ENCODE results near the gene CDX1. TPM values are rescaled to one million over a fixed set of nuclear protein-coding genes. Genes with fewer than 3 reads are reported as not detected.

The CDX1 gene
- total RNA-seq, 4 donors from 2014 or later: 1.5 TPM; not detected in 3

GRCh38 chr5:150129813-150130492 lies 36.6 kb upstream of the CDX1 start:
- intact Hi-C loops (cut with DNase I; ENCODE audit: low total_unique reads) (loop anchor here (1.0 to 10.0 kb wide), 3 partner anchors 88 to 225 kb away; partner anchors contain the start of gene TCOF1), in situ Hi-C loops (cut with MboI; ENCODE audit: low sequenced_read_pairs in 4 of 4) (no loop called here)
- peak overlapping the region in 3 of 4 donors; percentile 25 to 76 (median 30) for H3K27ac ChIP-seq
- DNase-seq (peak; percentile 44 to 70), ATAC-seq (peak; percentile 67 to 91)
- peak overlapping the region; percentile 17 to 49 (median 32) for H3K4me3 ChIP-seq
- no peaks in the 10 kb centered on the region for H3K36me3 ChIP-seq
- no peaks in the 10 kb centered on the region for H3K27me3 ChIP-seq
- H3K4me1 ChIP-seq: peaks cover 0 to 10% of the 10 kb centered on the region in 2 donors
- TF ChIP-seq POLR2A (IDR thresholded peaks at IDR 0.05) (no peak), CTCF (IDR thresholded peaks at IDR 0.05 in 4 of 5, conservative IDR thresholded peaks at IDR 0.05 in 1 of 5) (peak; percentile 84 to 93 (median 87))
- H3K9me3 ChIP-seq: no peaks in the 10 kb centered on the region

DNA sequence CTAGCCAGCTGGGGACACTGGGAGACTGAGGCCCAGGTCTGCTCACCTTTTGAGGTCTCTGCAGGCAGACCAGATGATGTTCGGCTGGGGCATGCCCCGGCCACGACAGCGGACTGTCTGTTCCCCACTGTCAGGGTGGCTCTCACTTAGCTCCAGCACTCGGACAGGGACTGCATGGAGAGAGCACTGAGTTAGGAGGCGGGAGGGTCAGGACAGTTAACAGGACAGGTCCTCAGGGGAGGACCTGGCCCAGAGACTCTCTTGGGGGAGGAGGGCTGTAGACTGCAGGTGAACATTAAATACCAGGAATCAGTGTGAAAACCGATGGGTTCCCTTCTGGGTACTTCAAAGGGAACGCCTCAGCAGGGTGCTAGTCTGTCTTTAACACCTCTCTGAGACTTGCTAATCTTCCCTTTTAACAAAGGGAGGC lies 36.1 kb upstream of the CDX1 start:
- TF ChIP-seq POLR2A (IDR thresholded peaks at IDR 0.05): no peak
- no peak for TF ChIP-seq CTCF (IDR thresholded peaks at IDR 0.05 in 4 of 5, conservative IDR thresholded peaks at IDR 0.05 in 1 of 5)
- Histone ChIP-seq H3K36me3 (no peaks in the 10 kb centered on the region), H3K4me1 (peaks cover 0 to 10% of the 10 kb centered on the region in 2 donors), H3K9me3 (no peaks in the 10 kb centered on the region), H3K27ac (peak overlapping the region in 3 of 4 donors; percentile 24 to 76 (median 25)), H3K4me3 (no peak overlapping the region), H3K27me3 (no peaks in the 10 kb centered on the region)
- DNase-seq: no peak
- intact Hi-C loops (cut with DNase I; ENCODE audit: low total_unique reads) (loop anchor here (1.0 to 10.0 kb wide), 3 partner anchors 88 to 224 kb away; partner anchors contain the start of gene TCOF1), in situ Hi-C loops (cut with MboI; ENCODE audit: low sequenced_read_pairs in 4 of 4) (no loop called here)
- no peak for ATAC-seq

GRCh38 chr5:150131461-150131860 lies 35.1 kb upstream of the CDX1 start:
- ATAC-seq (no peak), DNase-seq (no peak)
- H3K27me3 ChIP-seq: no peaks in the 10 kb centered on the region
- H3K9me3 ChIP-seq: no peaks in the 10 kb centered on the region
- intact Hi-C loops (cut with DNase I; ENCODE audit: low total_unique reads): loop anchor here (5.0 to 10.0 kb wide), 2 partner anchors 109 to 223 kb away; partner anchors contain the start of gene TCOF1
- no peak for TF ChIP-seq POLR2A (IDR thresholded peaks at IDR 0.05)
- no peak for TF ChIP-seq CTCF (IDR thresholded peaks at IDR 0.05 in 4 of 5, conservative IDR thresholded peaks at IDR 0.05 in 1 of 5)
- no peaks in the 10 kb centered on the region for H3K36me3 ChIP-seq
- peak overlapping the region in 3 of 4 donors; percentile 56 to 81 (median 76) for H3K27ac ChIP-seq
- peaks cover 0 to 10% of the 10 kb centered on the region in 2 donors for H3K4me1 ChIP-seq
- H3K4me3 ChIP-seq: no peak overlapping the region
- in situ Hi-C loops (cut with MboI; ENCODE audit: low sequenced_read_pairs in 4 of 4): no loop called here

GRCh38 chr5:150131978-150132694 lies 34.4 kb upstream of the CDX1 start:
- H3K4me3 ChIP-seq: no peak overlapping the region
- intact Hi-C loops (cut with DNase I; ENCODE audit: low total_unique reads): loop anchor here (5.0 to 10.0 kb wide), 2 partner anchors 110 to 223 kb away; partner anchors contain the start of gene TCOF1
- DNase-seq: peak in 1 of 2 donors; percentile 61
- no peaks in the 10 kb centered on the region for H3K36me3 ChIP-seq
- peak; percentile 17 to 26 for ATAC-seq
- H3K9me3 ChIP-seq: no peaks in the 10 kb centered on the region
- H3K27ac ChIP-seq: peak overlapping the region; percentile 48 to 81 (median 66)
- TF ChIP-seq POLR2A (IDR thresholded peaks at IDR 0.05) (no peak), CTCF (IDR thresholded peaks at IDR 0.05 in 4 of 5, conservative IDR thresholded peaks at IDR 0.05 in 1 of 5) (no peak)
- in situ Hi-C loops (cut with MboI; ENCODE audit: low sequenced_read_pairs in 4 of 4): no loop called here
- H3K27me3 ChIP-seq: no peaks in the 10 kb centered on the region
- peaks cover 0 to 10% of the 10 kb centered on the region in 2 donors for H3K4me1 ChIP-seq
